HUES64 (cell line): ENCODE measurements around the gene NCAM2.

Source experiments
- H3K27ac ChIP-seq: 2 replicates; pipeline ENCODE4 v1.7.0; 2013; ENCODE audit warnings: low read depth, low read length, inconsistent platforms
- H3K27me3 ChIP-seq: 2 replicates; pipeline ENCODE4 v1.6.1; 2013; ENCODE audit warnings: mild to moderate bottlenecking, low read length; ENCODE audit not compliant: insufficient read depth
- H3K36me3 ChIP-seq: 2 replicates; pipeline ENCODE4 v1.6.1; 2013; ENCODE audit warnings: mild to moderate bottlenecking, low read length; ENCODE audit not compliant: insufficient read depth
- H3K4me1 ChIP-seq: 2 replicates; pipeline ENCODE4 v1.6.1; 2013; ENCODE audit warnings: mild to moderate bottlenecking, low read length, moderate library complexity; ENCODE audit not compliant: insufficient read depth
- H3K4me3 ChIP-seq: 2 replicates; pipeline ENCODE4 v1.5.1; 2013; ENCODE audit warnings: mild to moderate bottlenecking, low read length, moderate library complexity
- H3K9ac ChIP-seq: 2 replicates; pipeline ENCODE4 v1.6.1; 2013; ENCODE audit warnings: mild to moderate bottlenecking, low read depth, low read length
- H3K9me3 ChIP-seq: 2 replicates; pipeline ENCODE4 v1.6.1; 2013; ENCODE audit warnings: low read depth, low read length; ENCODE audit not compliant: insufficient read depth
- WGBS: fragments of 150-250, 120-280 bp; methylation state at CpG from one replicate; pipeline ENCODE4 v1.1.7; 2013; ENCODE audit warnings: missing lambda C conversion rate; 5-methylcytosine and 5-hydroxymethylcytosine counted together

Gene NCAM2

DNA sequence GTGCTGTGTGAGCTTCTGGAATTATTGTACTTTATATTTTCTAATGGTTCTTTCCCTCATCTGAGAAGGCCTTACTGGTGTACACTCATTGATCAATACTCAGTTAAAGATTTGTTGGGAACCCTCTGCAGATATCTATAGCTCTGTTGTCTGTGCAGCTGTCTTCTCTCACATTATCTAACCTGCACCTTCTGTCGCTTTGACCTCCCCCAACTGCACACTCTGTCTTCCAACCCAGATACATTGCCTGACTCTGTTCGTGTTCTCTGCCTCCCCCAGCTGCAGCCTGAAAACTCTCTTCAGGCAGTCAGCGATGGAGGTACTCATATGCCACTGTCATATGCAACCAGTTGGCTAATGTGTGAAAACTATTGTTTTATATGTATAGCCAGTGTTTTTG, 334.3 kb downstream of the NCAM2 start:
- no peaks in the 10 kb centered on the region for H3K9me3 ChIP-seq
- H3K4me3 ChIP-seq, result no peak overlapping the region
- peaks cover 6% of the 10 kb centered on the region; the same call in 1 of the 2 replicates for H3K4me1 ChIP-seq
- no peaks in the 10 kb centered on the region for H3K27me3 ChIP-seq
- 93% methylated on average over 3 of the region's 3 CpGs for WGBS
- H3K27ac ChIP-seq, result no peak overlapping the region
- H3K9ac ChIP-seq, result no peak overlapping the region
- H3K36me3 ChIP-seq, result no peaks in the 10 kb centered on the region

DNA sequence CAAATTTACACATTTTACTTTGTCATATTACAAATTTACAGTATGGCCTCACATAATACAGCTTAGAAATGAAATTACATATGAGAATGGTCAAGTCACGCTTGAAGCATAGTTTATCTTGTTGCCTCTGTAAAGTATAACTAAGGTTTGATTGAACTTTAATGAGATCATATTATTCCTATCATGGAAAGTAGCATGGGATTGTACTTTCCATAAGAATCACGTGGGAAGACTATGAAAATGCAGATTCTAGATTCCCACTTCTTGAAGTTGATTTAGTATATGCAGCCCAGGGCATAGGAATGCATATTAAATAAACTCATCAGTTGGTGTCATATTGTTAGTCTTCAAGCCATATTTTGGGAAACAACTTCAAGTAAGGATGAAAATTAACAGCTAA, 342.8 kb downstream of the NCAM2 start:
- H3K27me3 ChIP-seq, result no peaks in the 10 kb centered on the region
- no peak overlapping the region for H3K4me3 ChIP-seq
- 100% methylated on average over 2 of the region's 2 CpGs for WGBS
- H3K36me3 ChIP-seq, result no peaks in the 10 kb centered on the region
- no peak overlapping the region for H3K27ac ChIP-seq
- no peak overlapping the region for H3K9ac ChIP-seq
- no peaks in the 10 kb centered on the region for H3K4me1 ChIP-seq
- peaks cover 4% of the 10 kb centered on the region; the same call in 1 of the 2 replicates for H3K9me3 ChIP-seq

DNA sequence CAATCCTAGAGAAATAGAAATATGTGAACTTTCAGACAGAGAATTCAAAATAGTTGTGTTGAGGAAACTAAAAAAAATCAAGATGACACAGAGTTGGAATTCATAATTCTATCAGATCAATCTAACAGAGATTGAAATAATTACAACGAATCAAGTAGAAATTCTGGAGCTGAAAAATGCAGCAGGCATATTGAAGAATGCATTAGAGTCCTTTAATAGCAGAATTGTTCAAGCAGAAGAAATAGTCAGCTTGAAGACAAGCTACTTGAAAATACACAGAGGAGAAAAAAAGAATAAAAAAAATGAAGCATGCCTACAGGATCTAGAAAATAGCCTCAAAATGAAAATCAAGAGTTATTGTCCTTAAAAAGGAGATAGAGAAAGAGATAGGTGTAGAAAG, 347.1 kb downstream of the NCAM2 start:
- Histone ChIP-seq H3K9me3 (peaks cover 14% of the 10 kb centered on the region; the same call in 1 of the 2 replicates), H3K27ac (no peak overlapping the region), H3K36me3 (no peaks in the 10 kb centered on the region), H3K4me1 (no peaks in the 10 kb centered on the region), H3K4me3 (no peak overlapping the region), H3K27me3 (no peaks in the 10 kb centered on the region), H3K9ac (no peak overlapping the region)
- 100% methylated on average over 1 of the region's 1 CpG for WGBS

DNA sequence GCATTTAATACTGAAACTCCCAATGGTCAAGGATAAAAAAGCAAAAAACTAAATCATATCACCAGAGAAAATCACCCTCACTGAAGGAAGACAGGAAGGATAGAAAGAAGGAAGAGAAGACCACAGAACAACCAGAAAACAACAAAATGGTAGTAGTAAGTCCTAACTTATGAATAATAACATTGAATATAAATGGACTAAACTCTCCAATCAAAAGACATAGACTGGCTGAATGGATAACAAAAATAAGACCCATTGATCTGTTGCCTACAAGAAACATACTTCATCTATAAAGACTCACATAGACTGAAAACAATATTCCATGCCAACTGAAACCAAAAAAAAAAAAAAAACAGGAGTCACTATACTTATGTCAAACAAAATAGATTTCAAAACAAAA, 347.7 kb downstream of the NCAM2 start:
- Histone ChIP-seq H3K9ac (no peak overlapping the region), H3K27me3 (no peaks in the 10 kb centered on the region), H3K36me3 (no peaks in the 10 kb centered on the region), H3K27ac (no peak overlapping the region), H3K4me3 (no peak overlapping the region), H3K4me1 (no peaks in the 10 kb centered on the region), H3K9me3 (peaks cover 14% of the 10 kb centered on the region; the same call in 1 of the 2 replicates)

DNA sequence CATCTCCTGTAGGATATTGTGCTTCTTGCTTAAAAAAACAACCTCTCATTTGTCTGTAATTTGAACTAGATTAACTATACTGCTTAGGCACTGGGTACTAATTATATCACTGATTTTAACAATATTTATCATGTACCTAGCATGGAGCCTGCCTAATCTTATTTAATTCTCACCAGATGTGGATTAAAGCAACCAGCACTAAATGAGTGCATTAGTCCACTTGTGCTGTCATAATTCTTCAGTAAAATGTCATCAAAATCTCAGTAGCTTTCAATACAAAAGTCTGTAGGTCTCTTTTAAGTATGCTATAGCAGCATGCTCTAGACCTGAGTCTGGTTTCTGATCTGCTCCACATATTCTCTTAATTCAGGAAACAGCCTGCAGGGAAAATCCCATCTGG, 368.1 kb downstream of the NCAM2 start:
- peaks cover 20% of the 10 kb centered on the region; the same call in 1 of the 2 replicates for H3K4me1 ChIP-seq
- no peaks in the 10 kb centered on the region for H3K27me3 ChIP-seq
- no peak overlapping the region for H3K4me3 ChIP-seq
- no peaks in the 10 kb centered on the region for H3K36me3 ChIP-seq
- no peaks in the 10 kb centered on the region for H3K9me3 ChIP-seq
- no peak overlapping the region for H3K27ac ChIP-seq
- no peak overlapping the region for H3K9ac ChIP-seq

DNA sequence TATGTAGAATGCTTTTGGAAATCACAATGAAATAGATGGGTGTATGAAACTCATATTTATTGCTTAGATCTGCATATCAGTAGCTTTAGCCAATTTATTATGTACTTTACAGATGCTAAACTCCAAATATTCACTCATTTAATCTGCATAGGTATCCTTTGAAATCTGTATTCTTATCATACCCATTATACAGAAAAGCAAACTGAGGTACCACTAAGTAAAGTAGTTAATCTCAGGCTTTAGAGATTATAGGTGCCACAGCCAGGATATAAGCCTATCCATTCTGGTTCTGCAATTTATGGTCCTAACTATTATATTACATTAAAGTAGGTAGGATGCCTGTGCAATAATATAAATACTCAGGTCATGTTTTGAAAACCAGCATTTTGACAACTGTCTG, 369.4 kb downstream of the NCAM2 start:
- Histone ChIP-seq H3K9ac (no peak overlapping the region), H3K36me3 (no peaks in the 10 kb centered on the region), H3K4me1 (peaks cover 20% of the 10 kb centered on the region; the same call in 1 of the 2 replicates), H3K9me3 (no peaks in the 10 kb centered on the region), H3K4me3 (no peak overlapping the region), H3K27ac (no peak overlapping the region), H3K27me3 (no peaks in the 10 kb centered on the region)

DNA sequence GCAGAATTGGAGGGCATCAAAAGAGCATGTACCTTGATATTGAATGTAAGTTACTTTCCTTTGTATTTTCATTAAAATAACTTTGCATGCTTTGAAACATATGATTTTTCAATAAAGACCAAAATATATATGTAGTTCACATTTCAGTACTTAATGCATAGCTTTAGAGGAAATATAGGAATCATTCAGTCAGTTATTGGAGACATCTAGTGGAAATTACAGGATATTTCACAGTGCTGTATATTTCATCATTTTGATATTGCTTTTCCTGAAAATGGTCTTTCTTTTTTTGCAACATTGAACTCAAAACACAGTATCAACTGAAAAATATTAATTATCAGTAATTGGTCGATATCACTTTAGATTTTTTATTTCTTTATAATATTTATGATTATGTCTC, 375.8 kb downstream of the NCAM2 start:
- Histone ChIP-seq H3K4me1 (no peaks in the 10 kb centered on the region), H3K36me3 (no peaks in the 10 kb centered on the region), H3K27me3 (no peaks in the 10 kb centered on the region), H3K9ac (no peak overlapping the region), H3K27ac (no peak overlapping the region), H3K9me3 (no peaks in the 10 kb centered on the region), H3K4me3 (no peak overlapping the region)
- WGBS, result no CpG with 5 or more reads among the region's 1 CpG

DNA sequence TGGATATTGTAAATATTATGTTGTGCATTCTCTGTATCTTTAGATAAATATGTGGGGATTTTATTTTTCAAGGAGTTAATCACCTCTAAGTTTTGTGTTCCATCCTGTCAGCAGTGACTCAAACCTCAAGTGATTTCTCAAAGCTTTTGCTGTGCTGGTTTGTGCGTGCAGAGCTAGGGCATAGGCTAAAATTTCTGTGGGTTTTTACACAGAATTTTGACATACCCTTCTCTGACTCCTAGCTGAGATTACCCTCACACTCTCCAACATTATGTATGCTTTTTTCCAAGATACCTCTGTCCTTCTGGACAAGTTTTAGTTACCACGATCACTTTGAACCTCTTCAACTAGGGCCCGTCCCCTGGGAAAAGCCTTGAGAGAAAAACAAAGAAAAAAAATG, 384.9 kb downstream of the NCAM2 start:
- 98% methylated on average over 3 of the region's 3 CpGs for WGBS
- Histone ChIP-seq H3K27me3 (no peaks in the 10 kb centered on the region), H3K9ac (no peak overlapping the region), H3K4me1 (no peaks in the 10 kb centered on the region), H3K36me3 (no peaks in the 10 kb centered on the region), H3K9me3 (no peaks in the 10 kb centered on the region), H3K4me3 (no peak overlapping the region), H3K27ac (no peak overlapping the region)

DNA sequence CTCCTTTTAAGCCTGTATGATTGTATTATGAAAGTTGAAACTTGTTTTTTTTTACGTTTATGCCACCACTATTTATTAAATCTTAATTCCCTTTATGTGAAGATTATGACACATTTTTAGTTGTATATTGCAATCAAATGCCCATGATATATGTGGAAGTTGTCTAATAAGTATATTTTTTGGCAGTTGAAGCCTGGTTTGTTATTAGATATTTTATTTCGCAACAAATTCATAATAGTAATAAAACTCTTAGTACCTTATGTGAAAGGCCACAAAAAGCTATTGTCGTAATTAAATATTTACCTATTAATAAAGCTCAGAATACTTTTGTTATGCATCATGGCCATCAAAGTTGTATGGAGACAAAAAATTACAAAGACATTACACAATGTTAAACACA, 386.8 kb downstream of the NCAM2 start:
- Histone ChIP-seq H3K27me3 (no peaks in the 10 kb centered on the region), H3K4me1 (no peaks in the 10 kb centered on the region), H3K4me3 (no peak overlapping the region), H3K9ac (no peak overlapping the region), H3K27ac (no peak overlapping the region), H3K36me3 (no peaks in the 10 kb centered on the region), H3K9me3 (no peaks in the 10 kb centered on the region)
- WGBS, result no CpG with 5 or more reads among the region's 3 CpGs

DNA sequence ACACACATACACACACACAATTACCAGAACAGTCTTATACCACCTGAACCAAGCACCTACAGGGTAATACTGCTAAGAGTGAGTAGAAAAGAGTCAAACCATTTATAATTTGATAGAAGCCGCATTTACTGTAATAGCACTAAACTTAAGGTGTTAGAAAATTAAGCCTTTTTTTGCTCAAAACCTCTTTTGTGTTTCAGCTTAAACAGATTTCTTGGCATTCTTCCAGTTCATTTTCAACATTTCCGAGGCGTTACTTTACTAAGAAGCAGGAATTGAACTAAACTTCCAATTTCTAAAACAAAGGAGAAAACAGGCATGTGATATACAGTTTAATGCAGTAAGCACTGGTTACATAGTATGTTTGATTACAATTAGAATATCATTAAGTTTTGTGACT, 387.2 kb downstream of the NCAM2 start:
- H3K9ac ChIP-seq, result no peak overlapping the region
- no peak overlapping the region for H3K27ac ChIP-seq
- H3K4me3 ChIP-seq, result no peak overlapping the region
- H3K4me1 ChIP-seq, result no peaks in the 10 kb centered on the region
- WGBS, result 83% methylated on average over 3 of the region's 3 CpGs
- H3K27me3 ChIP-seq, result no peaks in the 10 kb centered on the region
- no peaks in the 10 kb centered on the region for H3K36me3 ChIP-seq
- H3K9me3 ChIP-seq, result no peaks in the 10 kb centered on the region

DNA sequence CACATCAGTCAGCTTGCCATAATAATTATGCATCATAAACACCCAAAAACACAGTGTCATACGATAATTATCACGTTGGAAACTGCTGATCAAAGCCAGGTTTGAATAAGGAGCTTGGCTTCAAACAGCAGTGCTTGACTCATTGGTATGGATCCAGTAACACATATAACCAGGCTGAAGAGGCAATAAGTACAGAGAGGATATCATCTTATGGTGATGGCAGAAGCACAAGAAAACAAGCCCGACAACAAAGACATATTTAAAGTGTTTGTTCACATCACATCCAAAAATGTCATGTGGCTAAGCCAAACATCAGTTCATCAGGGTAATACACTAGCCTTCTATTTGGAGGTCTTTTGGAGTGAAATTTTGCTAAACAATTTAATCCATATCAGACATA, 389.7 kb downstream of the NCAM2 start:
- H3K4me3 ChIP-seq, result no peak overlapping the region
- no peaks in the 10 kb centered on the region for H3K9me3 ChIP-seq
- H3K4me1 ChIP-seq, result no peaks in the 10 kb centered on the region
- 88% methylated on average over 3 of the region's 3 CpGs for WGBS
- H3K9ac ChIP-seq, result no peak overlapping the region
- H3K27ac ChIP-seq, result no peak overlapping the region
- no peaks in the 10 kb centered on the region for H3K36me3 ChIP-seq
- no peaks in the 10 kb centered on the region for H3K27me3 ChIP-seq

DNA sequence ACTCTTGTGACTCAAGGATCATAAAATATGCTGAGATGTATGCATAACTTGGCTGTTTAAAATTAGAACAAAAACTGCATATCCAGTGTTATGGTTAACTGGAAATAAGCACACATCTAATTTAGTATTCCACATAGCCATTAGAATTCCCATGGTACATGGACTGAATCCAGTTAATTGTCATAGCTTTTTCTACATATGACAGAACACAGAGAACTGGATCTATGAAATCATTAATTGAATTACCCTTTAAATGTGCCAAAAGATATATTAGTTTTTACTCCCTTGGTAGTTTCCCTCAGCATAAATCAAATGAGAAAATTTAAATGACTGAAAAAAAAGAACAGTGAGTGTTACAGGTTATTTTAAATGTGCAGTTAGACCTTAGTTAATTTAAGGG, 395.9 kb downstream of the NCAM2 start:
- no peaks in the 10 kb centered on the region for H3K36me3 ChIP-seq
- H3K9me3 ChIP-seq, result peaks cover 35% of the 10 kb centered on the region
- no peak overlapping the region for H3K9ac ChIP-seq
- no peaks in the 10 kb centered on the region for H3K27me3 ChIP-seq
- H3K4me1 ChIP-seq, result no peaks in the 10 kb centered on the region
- H3K4me3 ChIP-seq, result no peak overlapping the region
- no peak overlapping the region for H3K27ac ChIP-seq
